Common myeloid progenitor, CD34-positive (primary cell): Measurements from ENCODE around the gene PTPRN.

Experiments used
- CTCF ChIA-PET: fragments of 350-600 bp; sonication (Branson Sonifier 250); formaldehyde crosslinking; loops from one replicate; lab custom pipeline; 2021; ENCODE audit warnings: antibody characterized with exemption; lab: Charles Lee
- POLR2A ChIA-PET: fragments of 350-600 bp; sonication (Branson Sonifier 250); formaldehyde crosslinking; loops from one replicate; lab custom pipeline; 2021; ENCODE audit warnings: antibody characterized with exemption; lab: Charles Lee
- DNase-seq, 3 donors: peaks; one replicate each; pipeline versions ENCODE4 v3.0.0 to v3.0.0-alpha.2; 2013
- H3K27ac ChIP-seq, 2 experiments: 1 replicate in 1 of 2; 2 replicates in 1 of 2; pipeline ENCODE4 v1.7.0; 2013; ENCODE audit warnings: inconsistent platforms in 2 of 2, low read length in 2 of 2, mild to moderate bottlenecking in 2 of 2, low read depth in 1 of 2, moderate library complexity in 1 of 2; ENCODE audit not compliant: severe bottlenecking in 2 of 2, insufficient read depth in 1 of 2, poor library complexity in 1 of 2
- H3K27me3 ChIP-seq, 5 experiments: replicated peaks in 2 of 5; 1 replicate in 3 of 5; 2 replicates in 2 of 5; pipeline versions ENCODE4 v1.6.1 to v1.7.0; 2013; ENCODE audit warnings: low read length in 4 of 5, mild to moderate bottlenecking in 2 of 5, moderate library complexity in 2 of 5, inconsistent platforms in 1 of 5; ENCODE audit not compliant: insufficient read depth in 5 of 5, control insufficient read depth in 4 of 5
- H3K36me3 ChIP-seq, 4 experiments: 1 replicate in 2 of 4; 2 replicates in 2 of 4; pipeline versions ENCODE4 v1.6.1 to v1.7.0; 2013; ENCODE audit warnings: low read length in 3 of 4, control low read depth in 1 of 4, mild to moderate bottlenecking in 1 of 4; ENCODE audit not compliant: control insufficient read depth in 4 of 4, insufficient read depth in 4 of 4
- H3K4me1 ChIP-seq, 4 experiments: 1 replicate in 3 of 4; 2 replicates in 1 of 4; pipeline versions ENCODE4 v1.6.1 to v1.7.1; 2013; ENCODE audit warnings: low read length in 3 of 4, mild to moderate bottlenecking in 3 of 4, control low read depth in 1 of 4, inconsistent platforms in 1 of 4, moderate library complexity in 1 of 4; ENCODE audit not compliant: control insufficient read depth in 4 of 4, insufficient read depth in 4 of 4; ENCODE audit errors: control extremely low read depth in 1 of 4
- H3K4me3 ChIP-seq, 7 experiments: 1 replicate in 4 of 7; 2 replicates in 3 of 7; pipeline versions ENCODE4 v1.5.1 to v1.7.0; 2013; ENCODE audit warnings: mild to moderate bottlenecking in 7 of 7, low read length in 6 of 7, moderate library complexity in 6 of 7, inconsistent platforms in 2 of 7, low read depth in 2 of 7, control low read depth in 1 of 7; ENCODE audit not compliant: insufficient read depth in 4 of 7, control insufficient read depth in 1 of 7; ENCODE audit errors: extremely low read depth in 1 of 7
- H3K9me3 ChIP-seq, 5 experiments: 1 replicate in 4 of 5; 2 replicates in 1 of 5; pipeline versions ENCODE4 v1.6.1 to v1.7.1; 2013; ENCODE audit warnings: low read length in 4 of 5, mild to moderate bottlenecking in 2 of 5, inconsistent platforms in 1 of 5, low read depth in 1 of 5, moderate library complexity in 1 of 5; ENCODE audit not compliant: control insufficient read depth in 4 of 5, insufficient read depth in 2 of 5; ENCODE audit errors: control extremely low read depth in 1 of 5
- WGBS: methylation state at CpG from one replicate; pipeline ENCODE4 v1.1.5; 2013; ENCODE audit not compliant: insufficient coverage; 5-methylcytosine and 5-hydroxymethylcytosine counted together

Gene PTPRN

DNA sequence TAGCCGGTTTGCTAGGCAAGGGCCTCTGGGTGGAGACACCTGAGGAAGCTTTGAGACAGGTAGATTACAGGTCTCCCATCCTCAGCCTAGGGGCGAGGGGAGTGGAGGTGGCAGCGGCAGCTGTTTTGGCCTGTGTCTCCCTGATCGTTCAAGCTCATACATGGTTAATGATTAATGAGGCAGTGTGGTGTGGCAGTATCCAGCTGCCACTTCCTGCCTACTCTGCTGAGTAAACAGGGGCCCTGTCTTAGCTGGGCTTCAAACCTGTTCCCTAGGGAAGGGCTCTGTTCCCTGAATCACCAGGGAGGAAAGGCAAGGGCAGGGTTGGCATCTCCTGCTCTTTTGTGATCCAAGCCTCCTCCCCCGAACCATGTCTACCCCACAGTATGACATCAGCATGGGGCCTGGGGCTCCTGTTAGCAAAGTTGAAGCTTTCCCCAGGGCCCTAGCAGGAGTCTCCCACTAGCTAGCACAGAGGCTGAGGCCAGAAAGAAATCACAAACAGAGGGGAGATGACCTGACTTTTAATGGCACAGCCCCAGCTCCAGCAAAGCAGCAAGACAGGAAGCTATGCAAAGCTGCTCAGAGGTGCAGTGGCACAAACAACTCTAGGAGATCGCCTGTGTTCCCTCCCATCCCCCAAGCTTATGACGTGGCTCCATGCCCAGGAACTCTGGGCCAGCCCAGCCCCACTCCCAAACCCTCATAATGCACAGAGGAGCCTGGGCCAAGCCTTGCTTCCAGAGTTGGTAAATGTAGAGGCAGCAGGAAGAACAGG, 59.8 kb downstream of the PTPRN start:
- WGBS = 0% methylated on average over 4 of the region's 7 CpGs
- H3K27ac ChIP-seq = peak overlapping the region; percentile 3 to 46
- peaks cover 0 to 4% (median 0%) of the 10 kb centered on the region in 5 experiments for H3K27me3 ChIP-seq
- no peaks in the 10 kb centered on the region for H3K9me3 ChIP-seq
- peaks cover 0 to 22% (median 13%) of the 10 kb centered on the region in 4 experiments for H3K36me3 ChIP-seq
- peak in 2 of 3 donors; percentile 57 to 70 for DNase-seq
- peaks cover 45 to 92% (median 89%) of the 10 kb centered on the region in 4 experiments for H3K4me1 ChIP-seq
- ChIA-PET CTCF (interaction anchor here (0.6 to 4.1 kb wide), 15 partner anchors 12 to 176 kb away, joined by 3 to 27 read pairs (median 4); no protein-coding TSS in a partner anchor), POLR2A (interaction anchor here (1.0 kb wide), 1 partner anchor 46 kb away, joined by 3 read pairs; no protein-coding TSS in a partner anchor)
- H3K4me3 ChIP-seq = peak overlapping the region in 5 of 7 experiments; percentile 22 to 50 (median 44)

- ChIA-PET CTCF (interaction anchor here (0.6 to 4.1 kb wide), 16 partner anchors 10 to 176 kb away, joined by 3 to 27 read pairs (median 4); no protein-coding TSS in a partner anchor), POLR2A (interaction anchor here (1.0 to 1.2 kb wide), 2 partner anchors 19 to 46 kb away, joined by 3 to 4 read pairs; partner anchors contain the start of genes ANKZF1 and ATG9A)
- Histone ChIP-seq H3K36me3 (peaks cover 0 to 22% (median 13%) of the 10 kb centered on the region in 4 experiments), H3K4me3 (peak overlapping the region in 4 of 7 experiments; percentile 37 to 50 (median 46)), H3K27me3 (peaks cover 0 to 2% (median 0%) of the 10 kb centered on the region in 5 experiments), H3K9me3 (no peaks in the 10 kb centered on the region), H3K27ac (peak overlapping the region; percentile 3 to 46), H3K4me1 (peaks cover 48 to 89% (median 87%) of the 10 kb centered on the region in 4 experiments)
- no peak for DNase-seq
- WGBS = 64% methylated on average over 2 of the region's 2 CpGs
Measured at GRCh38 chr2:219248845-219249202, 60.4 kb downstream of the PTPRN start.

DNA sequence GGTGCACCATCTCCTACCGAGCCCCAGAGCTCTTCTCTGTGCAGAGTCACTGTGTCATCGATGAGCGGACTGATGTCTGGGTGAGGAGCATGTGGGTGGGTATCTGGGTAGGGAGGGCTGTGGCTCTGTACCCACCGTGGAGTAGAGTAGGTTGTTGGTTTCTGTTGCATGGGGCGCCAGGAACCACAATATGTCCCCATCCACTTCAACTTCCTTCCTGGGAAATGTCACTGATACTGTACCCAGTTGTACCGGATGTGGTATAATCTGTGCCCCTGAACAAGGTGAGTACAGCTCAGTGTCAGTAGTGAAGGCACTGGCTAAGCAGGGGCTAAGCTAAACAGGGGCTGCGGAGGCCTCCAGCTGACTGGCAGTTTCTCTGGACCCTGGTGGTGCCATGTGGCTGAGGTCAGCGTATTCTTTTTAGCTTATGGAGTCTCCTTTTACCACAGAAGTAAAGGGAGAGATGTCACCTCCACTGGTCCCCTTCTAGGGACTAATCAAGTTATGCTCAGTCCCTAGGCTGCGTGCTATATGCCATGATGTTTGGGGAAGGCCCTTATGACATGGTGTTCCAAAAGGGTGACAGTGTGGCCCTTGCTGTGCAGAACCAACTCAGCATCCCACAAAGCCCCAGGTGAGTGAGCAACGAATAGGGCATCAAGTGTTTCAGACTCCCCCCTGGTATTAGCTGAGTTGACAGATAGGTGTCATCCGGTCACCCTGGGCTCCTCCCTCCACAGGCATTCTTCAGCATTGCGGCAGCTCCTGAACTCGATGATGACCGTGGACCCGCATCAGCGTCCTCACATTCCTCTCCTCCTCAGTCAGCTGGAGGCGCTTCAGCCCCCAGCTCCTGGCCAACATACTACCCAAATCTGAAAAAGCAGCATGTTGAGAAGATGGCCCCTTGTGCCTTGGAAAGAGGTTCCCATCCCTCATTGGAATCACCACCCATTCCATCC, 61.2 kb downstream of the PTPRN start:
- CTCF ChIA-PET = interaction anchor here (0.6 to 4.1 kb wide), 13 partner anchors 8 to 75 kb away, joined by 3 to 27 read pairs (median 3); no protein-coding TSS in a partner anchor

GRCh38 chr2:219246559-219246958, 62.6 kb downstream of the PTPRN start:
- H3K27ac ChIP-seq = no peak overlapping the region
- DNase-seq = no peak
- 99% methylated on average over 10 of the region's 10 CpGs for WGBS
- CTCF ChIA-PET = interaction anchor here (0.8 to 2.6 kb wide), 5 partner anchors 10 to 87 kb away, joined by 3 to 24 read pairs (median 9); partner anchors contain the start of genes ANKZF1, ATG9A and DNAJB2
- peaks cover 0 to 20% (median 13%) of the 10 kb centered on the region in 4 experiments for H3K36me3 ChIP-seq
- no peaks in the 10 kb centered on the region for H3K27me3 ChIP-seq
- POLR2A ChIA-PET = interaction anchor here (1.8 kb wide), 1 partner anchor 70 kb away, joined by 4 read pairs; the partner anchor contains the start of gene CNPPD1
- peaks cover 48 to 70% (median 69%) of the 10 kb centered on the region in 4 experiments for H3K4me1 ChIP-seq
- H3K4me3 ChIP-seq = peak overlapping the region in 2 of 7 experiments; percentile 19 to 91
- H3K9me3 ChIP-seq = no peaks in the 10 kb centered on the region

More for the DNA sequence above, 61.2 kb downstream of the PTPRN start:
- Histone ChIP-seq H3K4me1 (peaks cover 48 to 83% (median 80%) of the 10 kb centered on the region in 4 experiments), H3K9me3 (no peaks in the 10 kb centered on the region), H3K27ac (no peak overlapping the region), H3K27me3 (no peaks in the 10 kb centered on the region), H3K36me3 (peaks cover 0 to 22% (median 13%) of the 10 kb centered on the region in 4 experiments), H3K4me3 (peak overlapping the region in 1 of 7 experiments; percentile 35)
- 80% methylated on average over 10 of the region's 17 CpGs for WGBS
- peak in 2 of 3 donors; percentile 74 to 79 for DNase-seq
- POLR2A ChIA-PET = interaction anchor here (1.2 kb wide), 1 partner anchor 18 kb away, joined by 4 read pairs; the partner anchor contains the start of genes ANKZF1 and ATG9A

GRCh38 chr2:219245899-219246230, 63.3 kb downstream of the PTPRN start:
- H3K4me1 ChIP-seq = peaks cover 48 to 70% (median 66%) of the 10 kb centered on the region in 4 experiments
- H3K27ac ChIP-seq = peak overlapping the region; percentile 80 to 94
- H3K27me3 ChIP-seq = no peaks in the 10 kb centered on the region
- POLR2A ChIA-PET = interaction anchor here (0.9 to 1.9 kb wide), 4 partner anchors 16 to 70 kb away, joined by 3 to 12 read pairs (median 4); partner anchors contain the start of genes ANKZF1, ATG9A and CNPPD1
- WGBS = 10% methylated on average over 7 of the region's 10 CpGs
- CTCF ChIA-PET = interaction anchor here (0.8 to 2.6 kb wide), 8 partner anchors 9 to 87 kb away, joined by 3 to 24 read pairs (median 9); partner anchors contain the start of genes ANKZF1, ATG9A, DNAJB2 and TUBA4A
- peak overlapping the region; percentile 50 to 96 (median 91) for H3K4me3 ChIP-seq
- no peaks in the 10 kb centered on the region for H3K9me3 ChIP-seq
- H3K36me3 ChIP-seq = peaks cover 0 to 14% (median 11%) of the 10 kb centered on the region in 4 experiments
- no peak for DNase-seq
